Jurkat, Clone E6-1 (cell line): ENCODE data around the gene HSPB3.

ENCODE experiments used
- DNase-seq: peaks from one replicate; pipeline ENCODE4 v3.0.0-alpha.2; 2011; ENCODE audit warnings: low read depth, low spot score
- H3K4me3 ChIP-seq: 2 replicates; pipeline ENCODE4 v1.5.1; 2011; ENCODE audit warnings: mild to moderate bottlenecking, low read length, control low read depth, moderate library complexity

The HSPB3 gene

DNA sequence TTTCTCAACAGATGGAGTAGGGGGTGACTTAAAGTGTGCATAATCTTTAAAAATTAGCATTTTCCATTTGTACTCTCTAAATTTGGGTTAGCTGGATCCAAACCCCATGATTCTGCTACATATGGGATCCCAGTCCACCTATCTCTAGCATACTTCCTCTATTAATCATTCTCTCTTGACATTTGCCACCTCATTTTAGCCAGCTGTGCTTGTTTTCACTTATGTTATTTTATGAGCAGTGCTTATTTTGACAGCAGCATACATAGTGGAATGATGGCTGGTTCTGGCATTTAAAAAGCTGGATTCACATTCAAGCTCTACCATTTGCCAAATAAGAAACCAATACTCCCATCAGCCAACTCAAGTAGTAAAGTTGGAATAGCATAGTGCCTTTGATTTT lies 39.5 kb downstream of the HSPB3 start:
- no peak for DNase-seq
- no peak overlapping the region for H3K4me3 ChIP-seq
